Measurements from ENCODE around the gene GLT6D1.

The GLT6D1 gene

DNA sequence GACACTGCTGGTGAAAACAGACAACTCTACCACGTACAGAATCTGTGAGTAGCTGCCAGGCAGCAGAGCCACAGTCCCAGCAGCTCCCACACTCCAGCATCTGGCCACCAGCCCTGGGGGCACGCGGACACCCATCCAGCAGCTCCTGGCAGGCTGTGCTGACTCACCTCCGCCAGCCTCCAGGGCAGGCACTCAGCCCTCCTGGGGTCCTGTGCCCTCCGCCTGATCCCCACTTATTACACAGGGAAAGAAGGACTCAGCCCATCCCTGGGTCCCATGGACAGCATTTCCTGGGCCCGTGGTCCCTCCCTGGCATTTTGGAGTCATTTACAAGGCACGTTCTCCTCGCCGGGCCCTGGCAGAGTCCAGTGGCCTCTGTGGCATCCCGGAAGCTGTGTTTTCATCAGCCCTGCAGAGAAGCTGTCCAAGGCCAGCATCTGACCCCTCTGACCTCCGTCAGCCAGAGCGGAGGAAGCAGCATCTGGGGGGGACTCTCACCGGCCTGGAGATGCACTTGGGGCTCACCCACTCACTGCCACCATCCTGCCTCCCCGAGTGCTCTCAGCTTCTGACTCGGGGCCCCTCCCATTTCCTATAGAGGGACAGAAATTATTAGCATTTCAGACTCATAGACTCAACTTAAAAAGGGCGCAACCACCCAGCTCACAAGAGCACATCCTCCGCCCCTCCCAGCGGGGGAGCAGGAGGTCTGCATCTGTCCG lies 56.2 kb downstream of the GLT6D1 start:
- DNase-seq, result no peak

DNA sequence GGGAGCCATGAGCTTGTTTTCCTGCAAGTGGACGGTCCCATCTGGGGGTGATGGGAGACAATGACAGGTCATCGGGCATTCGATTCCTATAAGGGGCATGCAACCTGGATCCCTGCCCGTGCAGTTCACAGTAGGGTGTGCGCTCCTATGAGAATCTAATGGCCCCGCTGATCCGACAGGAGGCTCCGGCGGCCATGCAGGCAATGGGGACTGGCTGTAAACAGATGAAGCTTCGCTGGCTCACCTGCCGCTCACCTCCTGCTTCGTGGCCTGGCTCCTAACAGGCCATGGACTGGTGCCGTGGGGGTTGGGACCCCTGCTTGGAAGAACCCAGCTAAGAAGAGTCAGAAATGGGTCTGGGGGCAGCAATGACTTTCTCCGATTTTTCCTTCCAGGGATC lies 56.8 kb downstream of the GLT6D1 start:
- DNase-seq, result no peak

DNA sequence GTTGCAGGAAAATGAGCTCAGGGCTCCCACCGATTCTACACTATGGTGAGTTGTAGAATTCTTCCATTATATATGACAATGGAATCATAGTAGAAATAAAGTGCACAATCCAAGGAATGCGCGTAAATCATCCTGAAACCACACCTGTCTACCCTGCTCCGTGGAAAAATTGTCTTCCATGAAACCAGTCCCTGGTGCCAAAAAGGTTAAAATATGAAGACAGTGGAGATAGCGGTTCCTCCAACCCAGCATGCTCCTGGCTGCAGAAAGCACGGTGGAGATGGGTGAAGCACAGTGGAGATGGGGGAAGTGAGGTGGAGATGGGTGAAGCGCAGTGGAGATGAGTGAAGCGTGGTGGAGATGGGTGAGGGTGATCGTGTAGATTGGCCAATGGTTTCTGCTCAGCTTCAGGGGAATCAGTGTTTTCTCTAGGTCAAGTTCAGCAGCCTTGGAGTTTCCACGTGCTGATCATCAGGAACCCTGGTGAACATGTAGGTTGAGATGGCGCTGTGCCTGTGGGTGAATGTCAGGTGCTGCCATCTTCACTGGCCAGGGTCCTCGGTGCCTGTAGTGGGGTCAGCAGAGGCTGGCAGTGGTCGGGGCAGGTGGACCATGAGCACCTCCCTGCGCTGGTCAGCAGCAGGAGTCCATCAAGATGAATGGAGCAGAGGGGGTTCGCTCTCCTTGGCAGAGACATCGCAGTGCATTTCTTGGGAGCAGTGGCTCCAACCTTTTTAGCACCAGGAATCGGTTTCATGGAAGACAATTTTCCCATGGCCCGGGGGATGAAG lies 57.5 kb downstream of the GLT6D1 start:
- DNase-seq, result no peak

DNA sequence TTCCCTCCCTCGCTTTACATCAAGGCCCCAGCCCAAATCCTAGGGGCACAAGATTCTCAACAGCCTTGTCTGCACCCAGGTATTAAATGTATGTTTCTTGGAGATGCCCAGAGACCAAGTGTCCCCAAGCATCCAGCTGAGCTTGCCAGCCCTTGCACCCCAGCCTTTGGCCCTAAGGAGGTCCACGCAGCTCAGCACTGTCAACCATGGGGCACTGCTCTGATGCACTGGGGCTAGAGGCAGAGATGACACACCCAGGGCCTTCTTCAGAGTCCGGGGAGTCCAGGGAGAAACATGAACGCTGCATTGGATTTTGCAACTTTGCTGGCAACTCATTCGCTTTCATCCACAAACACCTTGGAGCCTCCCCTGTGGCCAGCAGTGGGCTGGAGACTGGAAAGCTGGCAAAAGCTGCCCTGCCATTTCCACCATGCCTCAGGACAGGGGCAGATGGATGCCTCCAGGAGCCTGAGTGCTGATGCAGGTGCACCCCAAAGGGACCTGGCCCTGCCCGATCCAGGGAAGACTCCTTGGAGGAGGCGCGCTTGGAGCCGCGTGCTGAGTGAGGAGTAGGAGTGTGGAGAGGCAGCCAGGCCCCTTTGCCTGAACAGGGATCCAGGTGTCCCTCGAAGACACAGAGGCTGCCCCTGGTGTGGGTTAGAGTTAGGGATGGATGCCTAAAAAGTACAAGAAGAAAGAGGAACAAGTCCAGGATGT lies 58.5 kb downstream of the GLT6D1 start:
- DNase-seq, result no peak

DNA sequence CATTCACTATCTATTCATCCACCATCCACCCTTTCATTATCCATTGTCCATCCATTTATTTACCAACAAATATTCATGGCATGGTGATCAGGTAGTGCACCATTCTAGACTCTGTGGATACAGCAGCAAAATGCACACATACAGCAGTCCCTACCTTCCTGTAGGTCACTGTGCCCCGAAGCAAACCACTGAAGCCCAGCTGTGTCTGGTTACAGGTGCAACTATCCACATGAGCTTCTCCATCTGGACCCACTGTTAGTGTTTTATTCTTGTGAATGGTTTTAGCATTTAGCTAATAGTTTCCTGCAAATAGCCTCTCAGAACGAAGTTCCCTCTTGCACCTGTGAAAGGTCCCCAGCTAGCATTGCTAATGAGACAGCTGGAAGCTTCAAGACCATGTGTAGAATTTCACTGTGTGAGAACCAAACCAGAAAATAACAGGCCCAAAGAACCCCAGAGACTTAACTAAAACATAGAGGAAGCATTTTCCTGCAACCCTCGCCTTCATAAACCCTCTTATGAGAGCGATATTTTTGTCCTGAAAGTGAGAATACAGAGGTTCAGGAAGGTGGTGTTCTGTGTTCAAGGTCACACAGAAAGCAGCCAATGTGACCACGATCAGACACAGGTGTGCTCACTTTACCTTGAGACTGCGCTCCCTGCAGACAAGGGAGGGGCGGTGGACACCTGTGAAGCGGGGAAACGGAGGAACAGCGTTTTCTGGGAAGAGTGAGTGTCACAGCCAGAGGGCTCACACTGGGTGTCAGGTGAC lies 59.3 kb downstream of the GLT6D1 start:
- DNase-seq, result no peak

DNA sequence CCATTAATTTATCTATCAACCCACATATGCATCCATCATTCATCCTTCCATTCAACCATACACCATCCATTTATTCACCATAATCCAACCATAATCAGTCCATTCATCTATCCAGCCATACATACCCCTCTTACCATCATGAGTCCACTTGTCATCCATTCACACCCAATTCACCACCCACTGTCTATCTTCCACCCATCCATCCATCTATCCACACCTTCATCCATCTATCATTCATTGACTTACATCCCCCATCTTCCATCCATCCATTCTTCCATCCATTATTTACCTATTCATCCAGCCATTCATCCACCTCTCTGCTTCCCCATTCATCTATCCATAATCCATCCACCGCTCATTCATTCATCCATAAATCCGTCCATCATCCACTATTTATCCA lies 60.0 kb downstream of the GLT6D1 start:
- no peak for DNase-seq

DNA sequence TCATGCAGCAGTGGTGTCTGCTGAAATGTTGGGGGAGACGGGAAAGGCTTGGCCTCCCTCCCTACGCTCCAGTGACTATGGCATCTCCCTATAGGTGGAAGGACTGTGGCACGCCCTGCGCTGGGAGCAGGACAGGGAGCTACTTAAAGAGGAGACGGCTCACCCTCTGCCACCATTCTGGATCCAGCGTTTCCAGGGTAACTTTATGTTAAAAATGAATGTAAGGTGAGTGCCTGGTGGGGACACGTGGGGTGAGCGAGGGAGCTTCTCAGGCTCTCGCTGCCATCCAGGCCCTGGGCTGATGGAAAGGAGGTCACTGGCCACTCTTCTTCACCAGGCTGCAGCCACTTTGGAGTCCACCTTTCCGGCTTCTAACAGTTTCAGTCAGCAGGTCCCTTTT lies 62.1 kb downstream of the GLT6D1 start:
- DNase-seq, result no peak

DNA sequence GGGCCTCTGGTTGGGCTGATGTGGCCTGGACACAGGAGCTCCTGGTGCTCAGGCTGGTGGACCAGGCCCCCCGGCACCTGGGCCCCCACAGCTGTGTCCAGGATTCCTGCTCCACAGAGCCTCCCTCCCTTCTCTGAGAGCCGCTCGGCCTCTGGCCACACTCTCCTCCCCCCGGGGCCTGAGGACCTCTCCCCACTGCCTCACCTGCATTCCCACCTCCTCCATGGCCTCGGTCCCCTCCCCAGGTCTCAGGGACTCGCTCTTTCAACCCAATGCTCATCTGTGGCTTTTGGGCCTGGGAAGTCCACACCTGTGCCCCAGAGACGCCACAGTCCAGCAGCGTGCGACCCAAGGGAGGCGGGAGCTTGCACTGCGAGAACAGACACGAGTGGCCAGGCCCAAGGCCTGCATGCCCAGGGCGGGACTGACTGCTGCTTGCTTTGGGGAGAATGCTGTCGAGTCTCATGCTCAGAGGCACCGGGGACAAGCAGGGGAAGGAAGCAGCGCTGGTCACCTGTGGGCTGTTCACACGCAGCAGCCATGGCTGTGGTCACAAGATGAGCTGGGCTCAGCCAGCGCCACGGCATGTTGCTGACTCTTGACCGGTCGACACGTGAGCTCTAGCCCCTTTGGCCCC lies 63.2 kb downstream of the GLT6D1 start:
- DNase-seq, result no peak

DNA sequence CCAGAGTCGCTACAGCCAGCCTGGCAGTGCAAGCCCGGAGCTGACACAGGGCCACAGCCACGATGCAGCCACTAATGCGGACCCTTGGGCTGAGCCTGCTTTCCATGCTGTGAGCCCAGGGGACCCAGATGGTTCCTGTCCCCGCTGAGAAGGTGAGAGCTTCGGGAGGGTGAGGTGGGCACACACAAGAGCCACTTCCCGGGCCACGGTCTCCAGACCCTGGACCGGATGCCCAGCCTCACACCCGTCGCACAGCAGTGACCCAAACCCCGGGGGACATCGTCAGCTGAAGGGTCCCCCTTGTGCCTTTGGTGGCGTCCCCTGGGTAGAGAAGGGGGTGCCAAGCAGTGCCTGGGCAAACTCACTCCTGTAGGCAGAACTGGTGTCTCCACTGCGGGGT lies 64.4 kb downstream of the GLT6D1 start:
- no peak for DNase-seq

DNA sequence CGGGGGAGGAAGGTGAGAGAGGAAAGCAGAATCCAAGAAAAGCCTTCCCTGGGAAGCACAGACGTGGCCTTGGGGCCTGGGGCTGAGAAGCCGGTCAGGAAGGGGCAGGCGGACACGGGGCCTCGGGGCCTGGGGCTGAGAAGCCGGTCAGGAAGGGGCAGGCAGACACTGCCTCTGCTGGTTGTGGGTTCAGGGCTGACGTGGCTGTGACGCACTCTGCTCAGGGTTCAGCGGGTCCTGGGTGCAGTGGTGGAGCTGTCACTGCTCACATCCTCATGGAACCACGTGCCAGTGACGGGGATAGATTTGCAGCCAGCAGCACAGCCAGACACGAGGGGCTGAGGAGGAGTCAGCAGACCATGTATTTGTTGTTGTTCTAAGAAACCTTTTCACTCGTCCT lies 65.0 kb downstream of the GLT6D1 start:
- no peak for DNase-seq
